Mucosa of rectum (tissue), 2 donors: Measurements from ENCODE around the gene C11orf54.

ENCODE experiments used
- H3K27ac ChIP-seq, 2 donors: one replicate each; pipeline ENCODE4 v1.7.0; 2013; ENCODE audit warnings: inconsistent platforms in 2 of 2, low read depth in 2 of 2, low read length in 2 of 2
- H3K27me3 ChIP-seq, 2 donors: one replicate each; pipeline ENCODE4 v1.7.0; 2013; ENCODE audit warnings: low read length in 2 of 2; ENCODE audit not compliant: control insufficient read depth in 2 of 2, insufficient read depth in 2 of 2
- H3K36me3 ChIP-seq, 2 donors: one replicate each; pipeline ENCODE4 v1.7.0; 2013; ENCODE audit warnings: low read length in 2 of 2; ENCODE audit not compliant: control insufficient read depth in 2 of 2, insufficient read depth in 2 of 2
- H3K4me1 ChIP-seq, 2 donors: one replicate each; pipeline ENCODE4 v1.7.0; 2013; ENCODE audit warnings: low read length in 2 of 2, mild to moderate bottlenecking in 1 of 2; ENCODE audit not compliant: control insufficient read depth in 2 of 2, insufficient read depth in 2 of 2
- H3K4me3 ChIP-seq, 2 donors: one replicate each; pipeline ENCODE4 v1.7.0; 2013; ENCODE audit warnings: low read length in 2 of 2
- H3K9ac ChIP-seq, 2 donors: one replicate each; pipeline ENCODE4 v1.7.0; 2013; ENCODE audit warnings: low read length in 2 of 2, low read depth in 1 of 2, mild to moderate bottlenecking in 1 of 2
- H3K9me3 ChIP-seq, 2 donors: one replicate each; pipeline ENCODE4 v1.7.0; 2013; ENCODE audit warnings: low read length in 2 of 2; ENCODE audit not compliant: control insufficient read depth in 2 of 2
- donor health status: healthy.
- donor health status: Normal muscosa, but diverticular disease.

Gene C11orf54

DNA sequence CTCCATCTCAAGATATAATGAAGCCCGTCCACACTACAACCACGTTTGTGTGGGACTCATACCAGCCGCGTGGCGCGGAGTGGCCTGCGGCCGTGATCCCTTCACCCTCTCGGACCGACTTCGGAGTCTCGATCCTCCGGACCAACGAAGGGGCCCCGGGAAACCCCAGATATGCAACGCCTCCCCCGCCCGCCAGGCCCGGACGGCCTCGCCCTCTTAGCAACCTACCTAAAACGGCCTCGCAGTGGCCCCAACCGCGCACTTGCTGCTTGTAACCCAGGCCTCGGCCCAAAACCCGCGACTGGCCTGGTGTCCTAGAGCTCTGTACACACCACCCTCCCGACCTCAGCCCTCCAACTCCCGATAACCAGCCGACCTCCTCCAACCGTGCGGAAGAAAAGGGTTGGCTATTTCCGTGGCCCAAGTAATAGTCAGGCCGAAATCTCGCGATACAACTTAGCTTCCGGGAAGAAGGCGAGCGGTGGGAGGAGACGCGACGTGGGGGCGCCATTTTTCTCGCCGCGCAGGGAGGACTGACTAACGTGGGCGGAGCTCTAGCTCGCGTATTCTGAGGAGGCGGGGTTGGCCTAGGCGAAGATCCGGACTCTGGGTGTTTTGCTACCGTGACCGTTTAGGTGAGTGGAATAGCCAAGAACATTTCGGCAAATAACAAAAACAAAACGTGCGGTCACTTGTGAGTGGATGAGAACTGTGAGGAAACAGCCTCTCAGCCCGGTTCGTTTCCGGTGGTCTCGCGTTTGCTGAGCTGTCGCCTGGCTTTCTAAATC lies at the start of gene C11orf54, which contains the start of gene TAF1D:
C11orf54 (plus strand) TSS at position 579 of the 788 bp plus-strand sequence. CDS start 5,722 bp downstream, outside the sequence.
TAF1D (minus strand) TSS at position 402 of the 788 bp plus-strand sequence. CDS start 2,191 bp downstream, outside the sequence.
- Histone ChIP-seq H3K4me3 (peak within 1 kb of the TSS; percentile 95 to 100), H3K9ac (peak within 1 kb of the TSS; percentile 93 to 100), H3K27ac (peak within 1 kb of the TSS; percentile 96), H3K4me1 (peaks cover 24 to 27% of the 10 kb centered on the region in 2 donors), H3K36me3 (peaks cover 25 to 30% of the 10 kb centered on the region in 2 donors), H3K9me3 (no peaks in the 10 kb centered on the region), H3K27me3 (no peaks in the 10 kb centered on the region)

DNA sequence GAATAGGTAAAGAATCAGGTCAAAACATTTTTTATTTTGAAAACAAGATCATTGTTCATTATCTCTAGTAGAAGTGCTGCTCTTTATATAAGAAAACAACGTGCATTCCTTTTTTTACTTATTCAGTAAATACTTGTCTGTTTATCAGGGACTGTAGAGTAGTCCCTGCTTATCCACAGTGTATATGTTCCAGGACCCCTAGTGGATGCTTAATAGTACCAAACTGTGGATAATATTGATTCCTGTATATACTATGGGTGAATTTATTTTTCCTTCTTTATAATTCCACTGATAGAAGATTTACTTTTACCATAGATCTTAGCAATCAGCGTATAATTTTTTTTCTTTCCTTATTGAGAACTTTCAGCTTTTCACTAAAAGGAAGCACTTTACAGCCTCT lies 47.4 kb upstream of the C11orf54 start:
- Histone ChIP-seq H3K9me3 (no peaks in the 10 kb centered on the region), H3K27me3 (no peaks in the 10 kb centered on the region), H3K27ac (no peak overlapping the region), H3K4me1 (no peaks in the 10 kb centered on the region), H3K4me3 (no peak overlapping the region), H3K9ac (no peak overlapping the region), H3K36me3 (peaks cover 33 to 61% of the 10 kb centered on the region in 2 donors)

DNA sequence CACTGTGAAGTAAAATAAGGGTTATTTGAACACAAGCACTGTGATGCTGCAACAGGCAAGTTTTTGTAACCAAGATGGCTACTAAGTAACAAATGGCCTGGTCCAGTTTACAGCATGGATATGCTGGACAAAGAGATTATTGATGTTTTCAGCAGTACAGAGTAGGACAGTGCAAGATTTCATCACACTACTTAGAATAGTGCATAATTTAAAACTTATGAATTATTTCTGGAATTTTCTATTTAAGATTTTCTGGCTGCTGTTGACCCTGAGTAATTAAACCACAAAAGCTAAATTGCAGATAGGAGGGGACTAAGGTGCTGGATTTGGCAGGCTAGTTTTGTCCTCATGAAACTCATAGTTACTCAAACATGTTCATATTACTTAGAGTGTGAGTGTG lies 46.9 kb upstream of the C11orf54 start:
- H3K4me3 ChIP-seq = no peak overlapping the region
- no peaks in the 10 kb centered on the region for H3K27me3 ChIP-seq
- H3K9ac ChIP-seq = no peak overlapping the region
- H3K9me3 ChIP-seq = no peaks in the 10 kb centered on the region
- no peaks in the 10 kb centered on the region for H3K4me1 ChIP-seq
- no peak overlapping the region for H3K27ac ChIP-seq
- peaks cover 29 to 57% of the 10 kb centered on the region in 2 donors for H3K36me3 ChIP-seq

DNA sequence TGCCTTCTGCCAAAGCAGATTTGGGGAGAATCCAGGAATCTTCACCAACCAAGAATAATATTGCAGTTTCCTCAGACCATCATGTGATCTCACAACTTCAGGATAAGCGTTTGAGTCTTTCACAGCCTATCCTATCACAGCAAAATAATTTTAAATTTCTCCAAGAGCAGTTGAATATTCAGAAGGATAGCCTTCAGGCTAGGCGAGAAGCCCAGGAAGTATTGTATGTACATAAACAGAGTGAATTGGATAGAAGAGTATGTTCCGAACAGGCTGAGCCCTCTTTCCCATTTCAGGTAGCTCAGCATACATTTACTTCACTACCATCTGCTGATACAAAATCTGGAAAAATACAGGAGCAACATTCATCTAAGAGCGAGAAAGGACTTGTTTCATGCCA lies 43.9 kb upstream of the C11orf54 start:
- Histone ChIP-seq H3K27me3 (no peaks in the 10 kb centered on the region), H3K36me3 (peaks cover 29 to 40% of the 10 kb centered on the region in 2 donors), H3K27ac (no peak overlapping the region)

DNA sequence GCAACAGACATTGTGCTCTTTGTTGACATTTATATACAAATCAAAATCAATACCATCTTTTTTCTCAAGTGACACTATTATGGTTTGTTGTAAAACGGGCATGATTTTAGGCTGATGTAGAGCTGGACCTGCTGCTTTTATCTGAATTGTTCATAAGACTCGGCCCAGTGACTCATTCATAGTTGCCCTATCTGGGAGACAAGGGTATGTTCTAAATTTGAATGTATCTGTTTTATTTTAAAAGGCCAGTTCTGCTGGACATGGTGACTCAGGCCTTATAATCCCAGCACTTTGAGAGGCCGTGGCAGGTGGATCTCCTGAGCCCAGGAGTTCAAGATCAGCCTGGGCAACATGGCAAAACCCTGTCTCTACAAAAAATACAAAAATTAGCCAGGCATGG lies 40.6 kb upstream of the C11orf54 start:
- Histone ChIP-seq H3K9ac (no peak overlapping the region), H3K27ac (no peak overlapping the region), H3K4me3 (no peak overlapping the region), H3K27me3 (no peaks in the 10 kb centered on the region), H3K36me3 (peaks cover 22 to 33% of the 10 kb centered on the region in 2 donors), H3K9me3 (no peaks in the 10 kb centered on the region), H3K4me1 (no peaks in the 10 kb centered on the region)

More for the DNA sequence above, 43.9 kb upstream of the C11orf54 start:
- Histone ChIP-seq H3K4me1 (no peaks in the 10 kb centered on the region), H3K4me3 (no peak overlapping the region), H3K9ac (no peak overlapping the region), H3K9me3 (no peaks in the 10 kb centered on the region)

DNA sequence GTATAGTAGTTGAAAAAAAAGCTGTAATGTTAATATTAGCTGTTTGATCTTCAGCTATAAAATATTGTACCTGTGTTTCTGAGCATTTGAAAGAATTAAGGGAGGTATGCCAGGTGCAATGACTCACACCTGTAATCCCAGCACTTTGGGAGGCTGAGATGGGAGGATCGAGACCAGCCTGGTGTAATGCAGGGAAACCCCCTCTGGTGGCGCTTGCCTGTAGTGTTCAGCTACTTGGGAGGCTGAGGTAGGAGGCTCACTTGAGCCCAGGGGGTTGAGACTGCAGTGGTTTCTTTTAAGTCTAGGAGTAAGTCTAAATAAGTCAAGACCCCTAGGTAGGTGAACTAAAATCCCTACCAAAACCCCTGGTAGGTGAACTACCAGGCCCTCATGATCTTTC lies 37.2 kb upstream of the C11orf54 start:
- Histone ChIP-seq H3K36me3 (peaks cover 4 to 21% of the 10 kb centered on the region in 2 donors), H3K27ac (no peak overlapping the region), H3K9ac (no peak overlapping the region), H3K9me3 (peaks cover 0 to 3% of the 10 kb centered on the region in 2 donors), H3K4me3 (no peak overlapping the region), H3K27me3 (no peaks in the 10 kb centered on the region), H3K4me1 (no peaks in the 10 kb centered on the region)

DNA sequence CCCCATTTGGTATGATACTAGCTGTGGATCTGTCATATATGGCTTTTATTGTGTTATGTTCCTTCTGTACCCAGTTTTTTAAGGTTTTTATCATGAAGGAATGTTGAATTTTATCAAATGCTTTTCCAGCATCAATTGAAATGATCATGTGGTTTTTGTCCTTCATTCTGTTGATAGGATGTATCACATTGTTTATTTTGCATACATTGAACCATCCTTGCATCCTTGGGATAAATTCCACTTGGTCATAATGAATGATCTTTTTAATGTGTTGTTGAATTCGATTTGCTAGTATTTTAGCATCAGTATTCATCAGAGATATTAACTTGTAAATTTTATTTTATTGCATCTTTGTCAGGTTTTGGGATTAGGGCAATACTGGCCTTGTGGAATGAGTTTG lies 31.2 kb upstream of the C11orf54 start:
- Histone ChIP-seq H3K27me3 (no peaks in the 10 kb centered on the region), H3K4me3 (no peak overlapping the region), H3K9ac (no peak overlapping the region), H3K9me3 (peaks cover 3 to 4% of the 10 kb centered on the region in 2 donors), H3K36me3 (peaks cover 14 to 32% of the 10 kb centered on the region in 2 donors), H3K4me1 (no peaks in the 10 kb centered on the region), H3K27ac (no peak overlapping the region)

DNA sequence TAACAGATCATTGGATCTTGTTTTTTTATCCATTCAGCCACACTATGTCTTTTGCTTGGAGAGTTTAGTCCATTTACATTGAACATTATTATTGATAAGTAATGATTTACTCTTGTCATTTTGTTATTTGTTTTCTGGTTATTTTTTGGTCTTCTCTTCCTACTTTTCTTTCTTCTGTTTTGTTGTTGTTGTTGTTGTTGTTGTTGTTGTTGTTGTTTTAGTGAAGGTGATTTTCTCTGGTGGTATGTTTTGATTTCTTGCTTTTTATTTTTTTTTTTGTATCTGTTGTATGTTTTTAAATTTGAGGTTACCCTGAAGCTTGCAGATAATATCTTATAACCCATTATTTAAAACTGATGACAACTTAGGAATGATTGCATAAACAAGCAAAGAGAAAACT lies 28.8 kb upstream of the C11orf54 start:
- H3K9ac ChIP-seq = no peak overlapping the region
- no peaks in the 10 kb centered on the region for H3K27me3 ChIP-seq
- H3K4me3 ChIP-seq = no peak overlapping the region
- H3K4me1 ChIP-seq = no peaks in the 10 kb centered on the region
- H3K27ac ChIP-seq = no peak overlapping the region
- H3K36me3 ChIP-seq = peaks cover 15 to 36% of the 10 kb centered on the region in 2 donors
- peaks cover 3 to 4% of the 10 kb centered on the region in 2 donors for H3K9me3 ChIP-seq

DNA sequence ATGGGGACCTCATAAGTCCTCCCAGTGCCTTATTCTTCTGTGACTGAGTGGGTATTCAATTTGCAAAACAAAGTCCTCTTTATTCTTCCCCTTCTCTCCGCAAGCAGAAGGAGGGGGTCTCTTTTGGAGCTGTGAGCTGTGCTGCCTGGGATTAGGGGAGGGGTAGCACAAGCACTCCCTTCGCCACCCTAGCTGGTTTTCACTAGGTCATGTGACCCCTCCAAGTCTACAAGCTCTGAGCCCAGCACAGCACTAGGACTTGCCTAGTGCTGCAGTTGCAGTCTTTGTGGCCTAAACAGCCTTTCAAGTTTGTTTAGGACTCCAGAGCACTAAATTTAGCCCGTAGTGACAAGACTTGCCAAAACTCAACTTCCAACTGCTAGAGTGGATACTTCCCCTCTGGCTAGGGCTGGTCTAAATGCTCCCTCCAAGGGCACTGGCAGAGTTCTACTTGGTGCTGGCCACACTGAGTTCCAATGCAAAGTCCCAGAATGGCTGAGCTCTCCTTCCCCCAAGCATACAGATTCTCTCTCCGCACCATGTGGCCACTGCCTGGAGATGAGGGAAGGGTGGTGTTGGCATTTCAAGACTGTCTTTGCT lies 25.6 kb upstream of the C11orf54 start:
- Histone ChIP-seq H3K36me3 (peaks cover 10 to 16% of the 10 kb centered on the region in 2 donors), H3K4me1 (no peaks in the 10 kb centered on the region), H3K27ac (no peak overlapping the region), H3K9ac (no peak overlapping the region), H3K4me3 (no peak overlapping the region), H3K27me3 (no peaks in the 10 kb centered on the region), H3K9me3 (no peaks in the 10 kb centered on the region)

DNA sequence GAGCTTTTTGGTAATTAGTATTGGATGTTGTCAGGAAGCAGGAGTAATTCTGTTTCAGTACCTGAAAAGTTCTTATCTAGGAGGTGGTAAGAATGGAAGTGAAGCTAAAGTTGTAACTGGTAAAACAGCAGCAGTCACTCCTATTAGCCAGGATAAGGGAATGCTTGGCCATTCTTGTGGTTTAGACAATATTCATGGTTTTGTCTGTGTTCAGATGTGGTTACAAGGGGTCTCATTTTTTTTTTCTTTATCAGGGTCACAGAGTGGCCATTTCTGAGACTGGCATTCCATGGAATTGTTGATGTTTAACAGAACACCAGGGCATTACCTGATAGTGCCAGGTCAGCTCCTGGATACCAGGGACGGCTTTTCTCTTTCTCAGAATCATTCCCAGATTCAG lies 24.0 kb upstream of the C11orf54 start:
- Histone ChIP-seq H3K27me3 (no peaks in the 10 kb centered on the region), H3K9ac (no peak overlapping the region), H3K4me3 (no peak overlapping the region), H3K9me3 (no peaks in the 10 kb centered on the region), H3K36me3 (peaks cover 12 to 19% of the 10 kb centered on the region in 2 donors), H3K27ac (no peak overlapping the region), H3K4me1 (no peaks in the 10 kb centered on the region)
